Fibroblast of skin of abdomen (primary cell): ENCODE results near the gene PEAK3.

Source experiments
- DNase-seq: peaks from one replicate; pipeline ENCODE4 v3.0.0-alpha.2; 2013

The PEAK3 gene

DNA sequence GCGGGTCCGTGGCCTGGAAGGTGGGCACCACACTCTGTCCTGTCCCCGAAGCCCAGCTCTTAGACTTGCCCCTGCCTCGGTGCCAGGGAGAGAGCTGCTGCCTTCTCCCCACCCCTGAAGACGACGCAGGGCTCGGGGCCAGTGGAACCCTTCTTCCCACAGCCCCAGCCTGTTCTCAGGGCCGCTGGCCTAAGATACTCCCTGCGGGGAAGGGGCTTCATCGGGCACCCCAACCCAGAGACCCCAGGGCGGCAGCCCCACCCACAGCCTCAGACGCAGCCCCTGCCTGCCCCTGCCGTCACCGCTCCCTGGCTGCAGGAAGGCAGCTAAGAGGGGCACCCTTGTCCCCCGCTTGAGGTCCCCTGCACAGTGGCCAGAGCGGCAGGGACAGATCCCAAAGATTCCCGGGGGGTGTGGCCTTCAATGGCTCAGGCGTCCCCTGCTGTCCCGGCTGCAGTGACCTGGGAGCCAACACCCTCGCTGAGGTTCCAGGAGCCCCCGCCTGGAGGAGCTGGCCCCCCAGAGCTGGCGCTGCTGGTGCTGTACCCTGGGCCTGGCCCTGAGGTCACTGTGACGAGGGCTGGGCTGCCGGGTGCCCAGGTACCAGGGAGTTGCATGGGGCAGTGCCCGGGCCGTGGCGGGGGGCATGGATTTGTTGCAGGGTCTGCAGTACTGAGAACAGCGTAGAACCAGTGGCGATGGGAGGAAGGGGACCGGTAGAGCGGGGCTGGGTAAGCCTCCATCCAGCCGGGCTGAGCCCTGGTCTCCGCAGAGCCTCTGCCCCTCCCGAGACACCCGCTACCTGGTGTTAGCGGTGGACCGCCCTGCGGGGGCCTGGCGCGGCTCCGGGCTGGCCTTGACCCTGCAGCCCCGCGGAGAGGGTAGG lies 31.9 kb downstream of the PEAK3 start:
- DNase-seq: no peak

GRCh38 chr19:2249010-2249866 lies 32.7 kb downstream of the PEAK3 start, which contains the start of gene AMH:
TSS of gene AMH (plus strand) at chr19:2249323. CDS start at chr19:2249333, 10 bp downstream.
- DNase-seq: no peak

DNA sequence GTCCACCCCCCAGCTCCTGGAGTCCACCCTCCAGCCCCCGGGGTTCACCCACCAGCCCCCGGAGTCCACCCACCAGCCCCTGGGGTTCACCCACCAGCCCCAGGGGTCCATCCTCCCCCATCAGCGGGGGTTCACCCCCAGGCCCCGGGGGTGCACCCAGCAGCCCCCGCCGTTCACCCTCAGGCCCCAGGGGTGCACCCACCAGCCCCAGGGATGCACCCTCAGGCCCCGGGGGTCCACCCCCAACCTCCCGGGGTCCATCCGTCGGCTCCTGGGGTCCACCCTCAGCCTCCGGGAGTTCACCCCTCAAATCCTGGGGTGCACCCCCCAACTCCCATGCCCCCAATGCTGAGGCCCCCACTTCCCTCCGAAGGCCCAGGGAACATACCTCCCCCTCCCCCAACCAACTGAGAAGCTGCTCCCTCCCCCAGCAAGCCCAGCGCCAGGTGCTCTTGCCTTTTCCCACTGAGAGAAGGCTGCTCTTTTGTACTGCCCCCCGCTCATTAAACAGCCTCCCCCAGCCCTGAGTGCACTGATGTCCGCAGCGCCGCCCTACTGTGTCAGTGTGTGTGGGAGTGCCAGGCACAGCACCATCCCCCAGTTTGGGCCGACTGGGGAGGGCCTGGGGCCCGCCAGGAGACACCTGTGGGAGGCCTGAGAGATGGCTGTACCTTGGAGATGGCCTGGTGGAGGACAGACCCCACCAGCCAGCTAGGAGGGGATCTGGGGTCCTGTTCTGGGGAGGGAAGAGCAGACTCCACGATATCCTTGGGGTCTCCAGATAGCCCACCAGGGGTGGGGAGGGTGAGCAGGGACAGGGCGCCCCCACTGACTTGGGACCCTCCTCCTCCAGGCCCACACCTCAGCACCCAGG lies 33.6 kb downstream of the PEAK3 start:
- no peak for DNase-seq

- no peak for DNase-seq
Measured at GRCh38 chr19:2247433-2248101, 34.4 kb downstream of the PEAK3 start.

DNA sequence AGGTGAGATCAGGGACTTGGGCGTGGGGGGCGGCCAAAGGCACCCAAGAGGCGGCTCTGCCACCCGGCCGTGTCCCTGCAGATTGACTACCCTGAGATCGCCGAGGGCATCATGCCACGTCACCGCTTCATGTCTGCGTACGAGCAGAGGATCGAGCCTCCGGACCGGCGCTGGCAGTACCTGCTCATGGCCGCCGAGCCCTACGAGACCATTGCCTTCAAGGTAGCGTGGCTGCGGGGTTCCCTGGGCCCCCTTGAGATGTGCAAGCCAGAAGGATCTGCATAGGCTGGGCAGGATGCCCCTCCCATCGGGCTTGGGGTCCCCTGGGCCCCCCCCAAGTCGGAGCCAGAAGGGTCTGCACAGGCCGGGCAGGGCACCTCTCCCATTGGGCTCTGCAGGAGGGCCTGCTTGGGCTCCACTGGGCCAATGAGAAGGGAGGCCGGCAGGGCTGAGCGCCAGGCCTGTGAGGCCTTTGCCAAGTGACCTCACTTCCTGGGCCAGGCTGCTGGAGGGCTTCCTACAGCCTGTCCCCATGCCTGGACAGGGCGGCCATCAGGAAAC lies 35.1 kb downstream of the PEAK3 start:
- DNase-seq: no peak

- no peak for DNase-seq
Measured at GRCh38 chr19:2246014-2246620, 35.9 kb downstream of the PEAK3 start.

DNA sequence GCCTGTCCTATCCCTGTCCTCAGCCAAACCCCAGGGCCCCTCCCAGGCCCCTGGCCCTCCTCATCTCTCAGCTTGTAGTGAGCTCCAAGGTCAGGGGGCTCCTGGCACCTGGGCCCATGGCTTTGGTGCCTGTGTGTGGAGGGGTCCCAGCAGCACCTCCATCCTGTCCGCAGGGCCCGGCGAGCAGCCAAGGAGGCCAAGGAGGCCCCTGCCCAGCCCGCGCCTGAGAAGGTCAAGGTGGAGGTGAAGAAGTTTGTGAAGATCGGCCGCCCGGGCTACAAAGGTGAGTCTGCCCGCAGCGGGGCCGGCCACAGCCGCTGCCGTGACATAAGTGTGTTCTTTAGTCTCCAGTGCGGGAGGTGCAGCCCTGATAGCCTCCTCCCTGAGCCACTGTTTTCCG lies 36.7 kb downstream of the PEAK3 start:
- DNase-seq: no peak

- DNase-seq: no peak
Measured at GRCh38 chr19:2244486-2244885, 37.5 kb downstream of the PEAK3 start.

DNA sequence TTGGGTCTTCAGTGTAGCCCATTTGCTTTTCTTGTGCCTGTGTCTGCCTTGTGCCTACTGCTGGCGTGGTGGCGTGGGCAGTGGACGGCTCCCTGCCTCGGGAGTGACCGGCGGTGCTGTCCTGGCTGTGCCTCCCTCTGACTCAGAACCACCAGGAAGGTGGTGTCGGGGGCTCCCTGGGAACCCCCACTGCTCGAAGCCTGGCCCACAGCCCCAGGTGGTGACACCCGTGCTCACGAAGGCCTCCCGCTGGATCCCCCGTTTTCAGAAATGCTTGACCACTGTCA lies 37.9 kb downstream of the PEAK3 start:
- DNase-seq: no peak

- no peak for DNase-seq
Measured at GRCh38 chr19:2243274-2244124, 38.5 kb downstream of the PEAK3 start.

DNA sequence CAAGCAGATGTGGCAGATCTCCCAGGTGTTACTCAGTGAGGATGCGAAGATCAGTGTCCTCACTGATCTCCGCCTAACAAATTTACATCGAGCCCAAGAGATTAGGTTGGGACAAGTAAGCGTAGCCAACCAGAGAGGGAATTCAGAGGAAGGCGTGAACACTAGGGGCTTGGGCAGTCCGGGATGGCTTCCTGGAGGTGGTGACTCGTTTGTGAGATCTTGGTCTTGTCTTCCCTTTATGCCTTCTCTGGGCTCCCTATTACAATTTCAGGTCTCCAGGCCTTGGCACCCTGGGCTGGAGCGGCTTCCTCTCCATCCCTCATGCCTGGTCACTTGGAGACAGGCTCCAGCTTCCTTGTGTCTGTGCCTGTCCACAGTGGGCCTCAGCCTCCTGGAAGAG lies 39.2 kb downstream of the PEAK3 start:
- no peak for DNase-seq

DNA sequence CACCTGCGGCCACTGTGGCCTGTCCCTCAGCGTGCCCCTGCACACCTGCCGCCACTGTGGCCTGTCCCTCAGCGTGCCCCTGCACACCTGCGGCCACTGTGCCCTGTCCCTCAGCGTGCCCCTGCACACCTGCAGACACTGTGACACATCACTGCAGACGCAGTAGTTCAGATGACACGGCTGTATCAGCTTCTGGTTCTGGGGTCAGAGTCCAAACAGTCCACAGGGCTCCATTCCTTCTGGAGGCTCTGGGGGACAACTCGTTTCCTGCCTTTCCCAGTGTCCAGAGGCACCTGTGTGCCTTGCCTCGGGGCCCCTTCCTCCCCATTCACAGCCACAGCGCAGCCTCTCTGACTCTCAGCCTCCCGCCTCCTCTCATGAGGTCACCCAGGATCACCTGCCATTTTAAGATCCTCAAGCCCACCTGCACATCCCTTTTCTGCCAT lies 39.9 kb downstream of the PEAK3 start:
- DNase-seq: no peak

DNA sequence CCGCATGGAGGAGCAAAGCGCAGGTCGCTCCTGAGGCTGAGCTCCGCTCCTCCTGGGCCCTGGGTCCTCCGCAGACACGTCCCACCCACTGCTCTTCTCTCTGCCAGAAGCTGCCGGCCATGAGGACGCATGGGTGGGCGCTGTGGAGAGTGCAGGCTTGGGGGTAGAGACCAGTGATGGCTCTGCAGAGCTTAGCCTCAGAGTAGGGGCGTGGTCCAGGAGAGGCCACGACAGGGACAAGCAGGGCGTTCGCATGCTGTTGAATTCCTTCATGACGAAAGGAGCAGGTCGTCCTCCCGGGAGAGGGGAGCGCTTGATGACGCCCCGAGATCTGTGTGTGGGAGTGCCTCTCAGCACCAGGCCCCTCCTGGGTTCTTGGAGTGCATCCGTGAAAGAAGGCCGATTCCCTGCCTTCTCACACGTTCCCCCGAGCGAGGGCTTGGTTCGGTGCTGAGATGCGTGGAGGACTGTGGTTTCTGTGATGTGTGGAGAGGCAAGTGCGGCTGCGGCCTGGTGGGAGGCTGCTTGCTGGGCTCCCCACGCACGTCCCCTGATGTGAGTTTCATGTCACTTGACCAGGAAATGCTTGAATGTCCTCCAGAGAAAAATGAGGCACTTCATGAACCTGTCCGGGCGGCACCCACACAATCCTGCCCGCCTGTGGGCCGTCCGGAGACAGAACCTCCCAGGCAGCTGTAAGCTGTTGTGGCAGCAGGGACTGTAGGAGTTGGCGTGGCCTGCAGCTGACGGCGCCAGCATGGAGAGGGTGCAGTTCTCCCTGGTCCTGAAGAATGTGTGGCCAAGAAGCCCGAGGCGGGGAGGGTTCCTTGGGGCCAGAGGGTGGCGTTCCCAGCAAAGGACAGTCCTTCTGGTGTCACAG lies 40.9 kb downstream of the PEAK3 start:
- no peak for DNase-seq

DNA sequence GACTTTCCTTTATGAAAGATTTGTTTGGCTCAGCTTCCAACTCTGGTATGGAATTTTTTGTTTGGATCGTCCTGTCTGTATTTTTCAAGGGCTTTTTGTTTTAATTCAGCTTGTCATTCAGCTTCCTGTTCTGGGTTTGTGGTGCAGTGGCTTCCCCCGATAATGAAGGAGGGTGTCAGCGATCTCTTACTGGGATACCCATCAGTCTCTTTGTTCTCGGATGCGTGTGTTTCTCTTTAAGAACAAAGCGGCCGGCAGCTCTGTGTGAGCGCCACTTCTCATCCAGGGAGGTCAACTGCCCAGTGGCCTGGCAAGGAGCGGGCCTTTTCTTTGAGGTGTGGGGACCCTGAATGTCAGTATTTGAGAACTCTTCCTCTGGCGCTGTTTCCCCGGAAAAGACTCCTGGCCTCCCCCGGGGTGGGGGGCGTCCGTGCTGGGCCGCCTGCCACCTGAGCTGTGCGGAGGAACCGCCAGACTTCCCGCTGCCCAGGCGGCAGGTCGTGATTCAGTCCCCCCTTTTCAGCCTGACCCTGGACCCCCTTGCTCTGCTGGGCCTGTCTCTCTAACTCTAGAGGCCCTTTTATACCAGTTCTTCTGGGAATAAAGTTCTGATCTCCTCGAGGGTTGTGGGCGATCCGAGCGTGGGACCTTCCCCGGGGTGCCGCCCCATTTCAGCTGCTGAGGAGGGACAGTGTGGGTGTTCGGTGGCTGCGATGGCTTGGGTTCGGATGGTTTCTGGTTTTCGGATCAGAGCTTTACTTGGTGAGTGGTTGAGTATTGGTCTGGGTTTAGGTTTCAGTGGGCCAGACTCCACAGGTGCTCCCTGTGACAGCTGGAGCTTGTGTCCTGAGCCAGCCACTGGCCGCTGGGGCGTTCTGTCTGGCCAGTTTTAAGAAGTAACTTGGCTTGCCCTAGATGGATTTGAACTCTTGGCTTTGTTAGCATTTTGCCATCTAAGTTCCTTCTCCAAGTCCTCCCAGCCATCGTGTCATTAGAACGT lies 41.9 kb downstream of the PEAK3 start:
- DNase-seq: peak; percentile 39

GRCh38 chr19:2239173-2239572 lies 42.8 kb downstream of the PEAK3 start:
- no peak for DNase-seq

DNA sequence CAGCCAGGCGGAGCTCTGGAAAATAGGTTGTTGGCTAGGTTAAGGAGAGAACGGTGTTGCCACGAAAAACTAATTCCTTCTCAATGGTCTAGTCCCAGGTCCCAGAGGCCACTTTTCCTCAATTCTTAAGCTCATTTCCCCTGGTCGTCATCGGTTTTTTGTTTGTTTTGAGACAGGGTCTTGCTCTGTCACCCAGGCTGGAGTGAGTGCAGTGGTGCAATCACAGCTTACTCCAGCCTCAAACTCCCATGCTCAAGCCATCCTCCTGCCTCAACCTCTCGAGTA lies 44.2 kb downstream of the PEAK3 start:
- DNase-seq: no peak

GRCh38 chr19:2237051-2237868 lies 44.7 kb downstream of the PEAK3 start:
- DNase-seq: no peak
